Measurements from ENCODE around the gene GTF2IRD2.
"Not testable (repeated sequence)": the region's sequence is repeated elsewhere in the genome, so short reads cannot be mapped to it uniquely, and the experiment has no call there.

- TF ChIP-seq TBL1XR1 (IDR thresholded peaks at IDR 0.05; ENCODE audit: low read depth, low read length); EP300 (IDR thresholded peaks at IDR 0.05; ENCODE audit: borderline replicate concordance in 1 of 2, control insufficient read depth in 1 of 2, low read depth in 2 of 2, low read length in 2 of 2); CTCF (IDR thresholded peaks at IDR 0.05 in 2 of 3, conservative IDR thresholded peaks at IDR 0.05 in 1 of 3; ENCODE audit: control insufficient read depth in 2 of 3, extremely low read depth in 1 of 3, insufficient read depth in 1 of 3, low read depth in 3 of 3, low read length in 3 of 3); ZBTB4 (CRISPR knock-in tag; IDR thresholded peaks at IDR 0.05); YY1 (IDR thresholded peaks at IDR 0.05; ENCODE audit: low read depth, low read length); SP1 (IDR thresholded peaks at IDR 0.05; ENCODE audit: low read depth, low read length); HCFC1 (IDR thresholded peaks at IDR 0.05; ENCODE audit: low read length); MAX (IDR thresholded peaks at IDR 0.05; ENCODE audit: low read depth, low read length); RBBP5 (conservative IDR thresholded peaks at IDR 0.05): not testable (repeated sequence)
These were observed 39.0 kb upstream of the GTF2IRD2 start for GRCh38 chr7:74890158-74891123.

Measured in GM12878 (cell line).